CD4-positive, alpha-beta T cell treated with Interleukin-17A for 1 hour (primary cell): ENCODE measurements around the gene CAPSL.
"Not testable (repeated sequence)": the region's sequence is repeated elsewhere in the genome, so short reads cannot be mapped to it uniquely, and the experiment has no call there.

Experiments
- DNase-seq: peaks from one replicate; pipeline ENCODE4 v3.0.0-alpha.2; 2020

The CAPSL gene

DNA sequence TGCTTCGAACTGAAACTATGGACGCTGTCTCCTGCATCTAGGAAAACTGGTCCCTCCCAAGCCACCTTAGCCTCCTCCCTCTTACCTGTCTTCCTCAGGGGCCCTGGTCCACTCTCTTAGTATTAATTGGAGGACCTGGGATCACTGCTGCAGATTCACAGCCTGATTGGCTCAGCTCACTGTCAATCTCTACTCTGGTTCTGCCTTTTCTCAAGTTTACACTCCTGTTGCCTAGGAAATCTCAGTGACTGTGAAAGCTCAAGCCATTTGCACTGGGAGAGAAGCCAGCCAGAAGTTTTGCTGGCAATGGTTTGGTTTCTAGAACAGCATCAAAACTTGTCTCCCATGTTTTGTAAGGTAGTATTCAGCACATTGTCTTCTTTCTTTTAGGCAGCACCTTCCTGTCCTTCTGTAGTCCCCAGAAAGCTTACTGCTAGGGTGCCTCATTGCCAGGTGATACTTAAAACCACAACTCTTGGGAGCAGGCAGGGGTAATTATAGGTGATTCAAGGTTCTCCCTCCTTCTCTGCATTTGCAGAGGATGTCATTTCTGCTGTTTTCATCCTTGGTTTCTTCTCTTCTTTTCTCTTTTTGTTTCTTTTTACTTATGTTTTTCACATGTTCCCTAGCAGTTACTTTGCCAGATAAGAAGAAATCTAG lies at the start of gene CAPSL:
Gene CAPSL (minus strand): TSS at position 55 of the 660 bp plus-strand sequence. CDS start 17,502 bp downstream, outside the sequence.
- no peak for DNase-seq

DNA sequence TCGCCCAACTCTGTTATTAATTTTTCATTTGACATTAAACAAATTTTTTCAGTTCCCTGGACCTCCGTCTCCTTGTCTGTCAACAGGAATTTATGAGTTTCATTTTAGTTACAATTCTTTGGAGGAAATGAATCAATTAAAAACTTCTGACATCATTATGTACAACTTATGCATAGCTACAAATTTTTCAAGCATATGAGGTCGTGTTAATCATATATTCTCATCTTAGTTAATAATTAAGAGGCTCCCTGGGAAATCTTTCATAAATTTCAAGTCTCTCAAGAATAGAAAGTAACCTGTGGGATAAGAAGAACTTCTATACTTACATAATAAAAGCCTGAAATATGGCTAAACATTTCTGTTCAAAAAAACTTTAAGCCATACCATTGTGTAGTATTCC lies 49.4 kb upstream of the CAPSL start:
- no peak for DNase-seq

DNA sequence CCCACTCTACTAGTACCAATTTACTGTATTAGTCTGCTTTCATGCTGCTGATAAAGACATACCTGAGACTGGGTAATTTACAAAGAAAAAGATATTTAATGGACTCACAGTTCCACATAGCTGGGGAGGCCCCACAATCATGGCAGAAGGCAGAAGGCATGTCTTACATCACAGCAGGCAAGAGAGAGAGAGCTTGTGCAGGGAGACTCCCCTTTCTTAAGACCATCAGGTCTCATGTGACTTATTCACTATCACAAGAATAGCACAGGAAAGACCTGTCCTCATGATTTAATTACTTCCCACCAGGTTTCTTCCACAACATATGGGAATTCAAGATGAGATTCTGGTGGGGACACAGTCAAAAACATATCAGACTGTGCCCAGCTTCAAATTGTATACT lies 41.3 kb upstream of the CAPSL start:
- DNase-seq = no peak

DNA sequence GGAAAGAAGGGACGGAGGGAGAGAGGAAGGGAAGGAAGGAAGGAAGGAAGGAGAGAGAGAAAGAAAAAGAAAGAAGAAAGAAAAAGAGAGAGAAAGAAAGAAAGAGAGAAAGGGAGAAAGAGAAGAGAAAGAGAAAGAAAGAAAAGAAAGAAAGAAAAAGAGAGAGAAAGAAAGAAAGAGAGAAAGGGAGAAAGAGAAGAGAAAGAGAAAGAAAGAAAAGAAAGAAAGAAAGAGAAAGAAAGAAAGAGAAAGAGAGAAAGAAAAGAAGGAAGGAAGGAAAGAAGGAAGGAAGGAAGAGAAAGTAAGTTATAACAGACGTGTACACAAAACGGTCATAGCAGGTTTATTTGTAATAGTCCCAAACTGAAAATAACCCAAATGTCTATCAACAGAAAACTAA lies 38.4 kb upstream of the CAPSL start:
- DNase-seq = not testable (repeated sequence)

DNA sequence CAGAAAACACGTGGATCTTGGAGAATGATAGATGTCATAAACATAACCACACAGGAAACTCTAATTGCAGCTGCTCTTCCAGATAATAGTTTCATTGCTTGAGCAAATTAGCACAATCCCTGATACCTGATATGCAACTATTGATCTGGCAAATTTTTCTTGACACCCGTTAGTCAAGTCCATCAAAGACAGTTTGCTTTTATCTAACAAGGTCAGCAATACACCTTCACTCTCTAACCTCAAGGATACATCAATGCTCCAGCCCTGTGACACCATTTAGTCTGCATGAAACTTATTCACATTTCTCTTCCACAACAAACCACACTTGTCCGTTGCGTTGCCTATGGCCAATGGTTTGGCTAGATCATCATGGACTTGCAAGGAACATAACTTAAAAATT lies 36.1 kb upstream of the CAPSL start:
- no peak for DNase-seq

DNA sequence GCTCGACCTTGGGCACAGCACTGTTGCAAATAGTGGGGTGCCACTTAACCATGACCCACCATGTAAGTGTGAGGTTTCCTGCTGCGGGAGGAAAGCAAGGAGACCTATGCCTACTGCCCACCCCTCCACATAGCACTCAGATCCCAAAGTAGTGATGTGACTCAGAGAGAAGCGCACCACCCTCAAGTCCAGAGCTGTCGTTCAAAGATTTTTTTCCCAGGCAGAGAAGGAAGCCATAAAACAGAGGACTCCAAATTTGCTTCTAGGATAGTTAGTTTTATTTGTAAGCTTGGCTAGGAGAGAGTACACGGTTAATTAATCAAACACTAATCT lies 33.4 kb upstream of the CAPSL start:
- DNase-seq = no peak

DNA sequence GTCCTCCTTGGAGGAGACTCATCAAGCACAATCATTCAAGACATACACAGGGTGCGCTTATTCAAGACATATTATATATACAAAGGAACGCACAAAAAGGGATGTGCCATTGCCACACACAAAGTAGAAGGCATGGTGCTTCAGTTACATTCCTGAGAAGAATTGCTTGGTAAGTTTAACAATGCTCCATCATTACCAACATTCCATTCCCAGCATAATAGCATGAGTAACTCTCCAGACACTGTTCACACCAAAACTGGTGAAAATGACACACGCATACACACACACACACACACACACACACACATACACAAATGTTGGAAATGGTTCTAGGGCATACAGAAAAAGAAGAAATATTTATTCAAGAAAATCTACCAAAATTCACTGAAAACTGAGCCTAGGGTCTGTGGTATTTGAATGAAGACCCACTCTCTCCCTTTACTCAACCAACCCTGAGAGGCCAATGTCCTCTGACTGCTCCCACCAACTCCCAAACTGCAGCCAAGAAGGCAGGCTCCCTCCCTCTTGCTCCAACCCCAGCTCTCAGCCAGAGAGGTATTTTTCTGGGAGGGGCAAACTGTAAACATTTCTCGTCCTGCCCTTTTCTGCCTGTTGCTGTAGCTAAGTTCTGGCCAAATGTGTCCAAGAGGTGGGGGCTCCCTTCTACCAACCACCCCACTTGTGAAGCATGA lies 32.9 kb upstream of the CAPSL start:
- DNase-seq = no peak

DNA sequence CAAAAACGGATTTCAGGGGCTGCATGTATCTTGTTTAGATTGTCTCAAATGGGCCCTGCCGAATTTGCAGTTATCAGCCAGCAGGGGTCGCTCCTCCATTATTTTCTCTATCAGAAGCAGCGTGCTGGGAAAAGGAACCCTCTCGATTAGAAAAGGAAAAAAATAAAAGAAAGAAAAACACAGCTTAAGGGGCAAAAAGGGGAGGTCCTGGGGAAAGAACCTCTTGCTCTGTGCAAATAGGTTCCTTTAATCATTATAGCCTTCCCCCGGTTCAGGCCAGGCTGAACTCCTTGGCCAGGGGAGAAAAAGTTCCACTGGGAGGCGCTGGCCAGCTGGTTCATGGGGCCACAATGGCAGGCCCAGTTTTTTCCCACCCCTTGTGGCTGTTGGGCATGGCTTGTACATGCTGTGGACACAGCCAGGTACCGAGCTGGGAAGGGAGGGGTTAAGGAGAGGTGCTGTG lies 25.0 kb upstream of the CAPSL start:
- DNase-seq = no peak

DNA sequence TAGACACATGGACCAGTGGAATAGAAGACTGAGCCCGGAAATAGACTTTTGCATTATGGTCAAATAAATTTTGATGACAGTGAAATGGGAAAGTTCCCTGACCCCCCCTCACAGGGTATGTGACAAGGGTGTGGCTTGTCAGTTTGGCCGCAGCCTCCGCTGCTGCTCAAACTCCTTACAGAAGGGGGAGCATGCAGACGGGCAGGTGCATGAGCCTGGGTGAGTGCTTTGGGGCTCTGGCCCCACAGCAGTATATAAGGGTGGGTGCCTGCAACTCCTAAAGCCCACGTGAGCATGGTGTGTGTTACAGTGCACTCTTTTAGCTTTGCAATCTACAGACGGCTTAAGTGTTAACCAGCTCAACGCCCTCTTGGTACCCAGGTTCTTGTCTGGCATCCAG lies 21.9 kb upstream of the CAPSL start:
- no peak for DNase-seq

DNA sequence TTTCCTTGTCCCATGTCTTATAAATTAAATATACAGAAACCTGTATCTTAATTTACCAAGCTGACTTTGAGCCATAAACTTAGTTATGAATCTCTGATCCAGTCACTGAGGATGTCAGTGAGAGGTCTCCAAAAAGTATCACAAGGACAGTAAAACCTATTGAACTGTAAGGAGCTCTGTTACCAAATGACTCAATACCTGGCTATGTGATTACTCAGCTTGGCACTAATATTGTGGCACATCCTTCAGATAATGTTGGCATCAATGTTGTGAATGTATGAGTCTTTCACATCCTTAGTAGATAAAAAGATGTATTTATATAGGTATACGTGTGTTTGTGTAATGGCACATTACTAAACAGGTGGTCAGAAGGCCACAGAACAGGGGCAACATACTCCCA lies 18.0 kb upstream of the CAPSL start:
- DNase-seq = no peak

DNA sequence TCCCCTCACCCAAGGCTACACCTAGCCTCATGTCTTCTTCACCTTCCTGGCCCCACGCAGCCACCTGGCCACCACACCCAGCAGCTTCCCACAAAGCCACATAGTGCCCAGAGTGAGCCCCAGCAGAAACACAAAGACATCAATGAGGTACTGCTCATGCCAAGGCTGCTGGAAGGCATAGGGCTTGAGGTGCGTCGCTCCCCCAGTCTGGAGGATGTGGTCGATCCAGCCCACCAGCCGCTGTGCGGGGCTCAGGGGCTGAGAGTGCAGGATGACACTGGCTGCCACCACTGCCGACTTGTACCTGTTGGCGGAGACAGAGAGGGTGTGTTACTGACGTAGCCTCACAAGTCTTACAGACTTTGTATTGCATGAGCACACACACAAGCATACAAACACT lies 15.8 kb upstream of the CAPSL start:
- no peak for DNase-seq

DNA sequence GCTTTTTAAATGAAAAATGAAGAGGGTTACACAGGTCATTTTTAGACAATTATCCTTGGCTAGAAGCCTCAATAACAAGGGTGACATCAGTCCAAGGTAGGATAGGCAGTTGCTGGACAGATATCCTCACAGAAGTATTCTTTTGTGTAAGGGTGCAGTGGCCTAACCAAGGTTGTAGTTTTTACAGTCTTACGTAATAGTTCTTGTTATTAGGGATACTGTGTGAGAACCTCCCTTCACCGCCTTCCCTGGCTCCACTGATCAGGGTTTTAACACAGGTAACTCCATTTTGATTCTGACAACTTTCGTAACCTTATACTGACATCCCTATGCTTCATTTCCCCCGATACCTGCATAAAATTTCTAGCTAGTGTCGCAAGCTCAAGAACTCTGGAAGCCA lies 8.7 kb upstream of the CAPSL start:
- DNase-seq = no peak

DNA sequence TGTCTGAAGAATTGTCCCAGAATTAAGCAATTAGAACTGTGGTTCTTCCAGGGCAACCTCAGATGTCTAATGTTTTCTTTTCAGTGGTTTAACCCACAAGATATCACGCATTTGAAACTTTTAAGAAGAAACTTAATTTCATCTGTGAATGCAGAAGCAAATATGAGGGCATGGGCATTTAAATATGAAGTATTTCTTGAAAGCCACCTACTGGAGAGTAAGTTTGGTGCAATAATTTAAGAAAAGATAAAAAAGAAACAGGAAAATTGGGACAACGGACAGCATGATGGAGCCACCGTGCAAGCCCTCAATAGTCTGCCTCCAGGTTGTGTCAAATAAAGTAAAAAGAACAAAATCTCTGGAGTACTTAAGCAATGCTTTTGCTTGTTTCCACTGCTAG lies 1.2 kb upstream of the CAPSL start:
- no peak for DNase-seq

DNA sequence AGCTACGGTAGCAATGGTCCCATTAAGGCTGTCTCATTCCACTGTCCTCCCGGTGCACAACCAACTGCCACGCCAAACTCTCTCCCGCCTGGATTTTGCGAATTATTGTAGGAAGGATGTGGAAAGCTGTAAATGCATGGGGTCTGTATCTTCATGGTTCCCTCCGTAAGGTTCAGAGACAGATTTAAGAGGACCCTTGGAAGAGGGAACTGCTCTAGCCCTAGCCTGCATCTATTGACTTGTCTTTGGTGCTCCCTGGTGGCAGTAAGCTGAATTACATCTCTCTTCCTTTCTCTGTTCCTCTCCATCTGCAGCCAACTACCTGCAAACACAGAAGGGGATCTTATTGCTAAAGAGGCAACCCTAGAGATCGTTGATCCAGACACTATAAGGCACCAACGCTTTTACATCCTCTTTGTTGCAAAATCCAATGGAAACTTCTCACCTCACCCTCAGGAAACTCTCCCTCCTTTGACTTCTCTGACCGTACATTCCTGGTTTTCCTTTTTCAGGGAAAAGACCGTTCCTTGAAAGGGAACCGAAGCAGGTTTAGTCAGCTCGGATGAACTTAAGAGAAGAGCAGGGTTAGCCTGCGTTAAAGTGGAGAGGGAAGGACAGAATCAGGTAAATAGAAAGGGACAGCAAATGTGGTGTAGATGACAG lies 11.9 kb downstream of the CAPSL start:
- peak; percentile 79 for DNase-seq

DNA sequence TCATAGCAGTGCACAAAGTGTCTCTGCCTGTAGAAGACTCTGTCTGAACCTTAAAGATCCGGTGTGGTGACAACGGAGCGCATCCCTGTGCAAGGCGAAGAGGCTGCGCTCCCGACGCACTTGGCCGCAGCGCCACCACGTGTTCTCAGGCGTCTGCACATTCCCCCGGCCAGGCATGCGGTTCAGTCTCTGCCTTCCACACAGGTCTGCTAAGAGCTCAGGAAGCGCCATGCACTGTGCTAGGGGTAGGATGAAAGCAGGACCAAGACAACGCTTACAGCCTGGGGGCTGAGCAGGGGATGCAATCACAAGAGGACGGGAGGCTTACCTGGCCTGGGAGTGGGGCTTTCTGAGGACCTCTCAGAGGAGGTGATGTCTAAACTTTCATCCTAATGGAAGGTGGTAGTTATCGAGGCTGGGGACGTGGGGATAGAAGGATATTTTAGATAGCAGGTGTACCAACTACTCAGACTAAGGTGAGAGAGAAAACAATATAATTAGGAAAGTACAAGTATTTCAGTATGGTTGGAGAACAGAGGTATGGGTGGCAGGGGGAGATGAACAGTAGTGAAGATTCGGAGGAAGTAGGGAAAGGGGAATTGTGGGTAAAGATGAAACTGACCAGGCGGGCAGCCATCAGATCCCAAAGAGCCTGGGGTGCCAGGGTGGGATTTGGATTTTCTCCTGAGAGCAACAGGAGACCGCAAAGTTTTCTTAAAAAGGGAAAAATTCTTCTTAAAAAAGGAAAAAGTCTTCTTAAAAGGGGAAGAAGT lies 13.3 kb downstream of the CAPSL start:
- DNase-seq = peak; percentile 87

DNA sequence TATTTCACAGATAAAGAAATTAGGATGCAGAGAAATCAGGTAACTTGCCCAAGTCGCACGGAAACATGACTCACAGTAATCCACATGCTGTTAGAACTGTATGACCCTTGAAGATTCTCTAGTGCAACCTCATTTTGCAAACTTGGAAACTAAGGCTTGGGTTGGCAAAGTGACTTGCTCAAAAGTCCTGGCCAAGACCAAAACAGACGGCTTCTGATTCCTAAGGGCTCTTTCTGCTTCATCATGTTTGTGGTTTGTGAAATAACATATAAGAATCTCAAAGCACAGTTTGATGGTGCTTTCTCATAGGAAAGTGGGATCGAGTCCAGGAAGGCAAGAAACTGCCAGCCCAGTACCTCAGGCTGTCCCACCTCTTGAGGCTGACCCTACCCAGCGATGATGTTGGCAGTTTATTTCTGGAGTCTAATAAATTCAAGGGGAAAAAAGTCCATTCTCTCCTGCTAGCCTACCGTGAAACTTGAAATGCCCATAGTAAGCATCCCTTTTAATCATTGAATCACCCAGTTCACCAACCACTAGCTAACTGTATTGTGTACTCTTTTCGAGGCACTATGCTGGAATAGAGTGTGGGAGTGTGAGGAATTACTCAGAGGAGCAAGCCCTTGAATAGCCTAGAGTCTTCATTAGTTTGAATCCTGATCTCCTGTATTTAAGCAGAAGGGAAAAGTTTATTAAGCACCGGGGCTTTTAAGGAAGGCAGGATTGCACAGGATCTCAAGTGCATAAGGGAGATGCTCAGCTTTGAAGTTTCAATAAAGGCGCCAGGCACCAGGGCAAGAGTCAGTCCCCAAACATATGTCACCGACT lies 14.1 kb downstream of the CAPSL start:
- no peak for DNase-seq

DNA sequence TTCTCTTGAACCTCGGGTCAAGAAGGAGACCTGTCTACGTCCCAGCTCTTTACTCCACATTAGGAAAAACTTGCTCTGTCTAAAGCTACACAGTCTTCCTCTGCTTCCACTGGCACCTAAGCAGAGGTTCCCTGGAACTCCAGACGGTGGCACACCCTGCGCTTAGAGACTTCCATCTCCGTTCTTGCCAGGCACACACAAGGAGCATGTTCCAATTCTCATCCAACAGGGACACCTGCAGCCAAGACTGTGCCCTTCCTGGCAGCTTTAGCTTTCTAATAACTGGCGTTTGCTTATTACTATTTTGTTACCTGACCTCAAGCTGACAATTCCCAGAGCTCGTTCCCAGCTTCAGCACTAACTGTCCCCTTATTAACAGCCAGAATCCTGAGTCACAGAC lies 16.0 kb downstream of the CAPSL start:
- no peak for DNase-seq

DNA sequence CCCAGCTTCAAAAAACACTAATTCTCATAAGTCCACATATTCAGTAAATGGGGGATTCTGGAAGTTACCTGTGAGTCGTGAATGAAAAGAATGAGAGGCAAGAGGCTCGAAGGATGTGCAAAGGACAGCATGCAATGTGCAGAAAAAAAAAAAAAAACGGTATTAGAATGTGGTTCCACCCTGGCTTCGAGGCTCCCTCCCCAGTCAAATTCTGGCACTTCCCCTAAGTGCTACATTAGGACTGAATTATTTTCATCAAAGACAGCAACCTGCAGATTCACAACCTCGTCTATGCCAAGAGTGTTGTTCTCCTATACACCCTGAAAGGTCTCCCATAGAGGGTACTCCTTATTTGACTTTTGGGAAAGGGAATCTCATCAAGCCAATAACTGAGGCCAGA lies 16.5 kb downstream of the CAPSL start:
- DNase-seq = no peak

DNA sequence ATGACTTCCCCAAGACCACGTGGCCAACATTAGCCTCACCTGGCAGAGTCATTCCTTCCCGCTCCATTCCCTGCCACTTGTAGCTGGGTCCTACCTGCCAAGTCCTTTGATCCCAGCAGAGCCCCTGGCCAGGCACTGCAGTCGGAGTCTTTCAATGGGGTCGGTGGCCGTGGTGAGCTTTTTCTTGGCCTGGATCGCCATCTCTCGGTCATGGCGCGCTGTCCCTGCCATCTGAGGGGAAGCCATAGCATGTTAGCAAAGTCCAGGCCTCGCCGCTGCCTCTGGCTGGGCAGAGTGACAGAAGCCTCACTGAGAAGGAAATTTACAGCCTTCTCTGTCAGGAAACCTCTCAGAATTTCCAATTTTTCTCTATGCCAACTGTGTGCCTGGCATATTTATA lies 17.5 kb downstream of the CAPSL start:
- DNase-seq = no peak

DNA sequence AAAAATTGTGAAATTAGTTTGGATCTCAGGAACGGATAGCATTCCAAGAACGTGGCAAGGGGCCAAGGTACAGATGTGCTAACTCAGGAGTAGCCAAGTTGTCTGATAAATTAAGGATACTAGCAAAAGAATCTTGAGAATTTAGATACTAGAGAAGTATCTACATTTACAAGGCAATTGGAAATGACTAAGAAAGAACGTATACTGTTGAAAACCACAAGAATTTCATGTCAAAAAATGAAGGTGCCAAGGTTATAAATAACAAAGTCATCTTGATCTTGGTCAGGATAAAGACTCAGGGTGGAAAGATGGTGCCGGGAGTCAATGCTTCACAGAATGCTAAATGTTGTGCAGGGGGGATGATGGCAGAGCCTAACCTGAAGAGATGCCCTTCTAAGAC lies 19.2 kb downstream of the CAPSL start:
- DNase-seq = no peak

DNA sequence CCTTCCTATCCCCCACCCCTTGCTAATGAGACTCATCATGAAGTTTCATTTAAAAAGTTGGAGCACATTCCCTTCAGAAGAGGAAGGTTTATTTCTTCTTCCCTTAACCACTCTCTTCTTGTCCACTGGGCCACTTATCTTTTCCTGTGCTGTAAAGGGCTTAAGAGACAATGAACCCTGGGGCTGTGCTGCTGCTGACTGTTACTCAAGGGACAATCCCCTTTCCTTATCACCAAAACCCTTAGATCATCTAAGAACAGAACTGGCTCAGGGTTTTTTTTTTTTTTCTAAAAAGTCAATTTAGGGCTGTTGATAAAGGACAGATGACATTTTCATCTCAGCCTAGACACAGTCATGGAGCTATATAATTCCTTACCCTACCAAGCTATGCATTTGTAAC lies 29.6 kb downstream of the CAPSL start:
- DNase-seq = no peak

DNA sequence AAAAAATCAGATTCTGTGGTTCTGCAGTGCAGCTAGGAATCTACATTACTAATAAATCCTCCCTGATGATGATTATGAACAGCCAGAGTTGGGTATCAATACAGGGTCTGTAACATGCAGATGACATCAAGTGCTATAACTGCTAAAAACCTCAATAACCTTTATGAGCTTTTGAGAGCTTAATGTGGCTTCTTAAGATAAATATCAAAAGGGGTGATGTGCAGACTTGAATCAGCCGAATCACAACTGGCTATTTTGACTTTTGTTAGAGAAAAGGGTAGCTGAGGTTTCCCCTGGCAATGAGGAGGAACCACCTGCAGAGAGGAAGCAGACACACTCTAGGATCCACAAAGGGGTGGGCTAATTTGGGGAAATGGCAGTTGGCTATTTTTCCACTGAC lies 30.2 kb downstream of the CAPSL start:
- DNase-seq = no peak
